WTC11 (cell line): ENCODE measurements around the gene MEGF9. TPM values are rescaled to one million over a fixed set of nuclear protein-coding genes. Genes with fewer than 3 reads are reported as not detected.

Source experiments
- ATAC-seq: fragments of 200-7000 bp; cut with Tn5 transposase; 2 replicates; pipeline ENCODE4 v1.10.0; 2021; ENCODE audit warnings: mild to moderate bottlenecking, moderate library complexity
- CTCF ChIA-PET: fragments of 300-600 bp; sonication (Branson Sonifier 250); formaldehyde crosslinking; loops from one replicate; lab custom pipeline; 2021; ENCODE audit warnings: antibody characterized with exemption; lab: Charles Lee
- POLR2A ChIA-PET: fragments of 350-600 bp; sonication (Branson Sonifier 250); formaldehyde crosslinking; loops from one replicate; lab custom pipeline; 2021; ENCODE audit warnings: antibody characterized with exemption; lab: Charles Lee
- DNase-seq: peaks from one replicate; pipeline ENCODE4 v3.0.0; 2021; ENCODE audit warnings: low spot score
- H3K27ac Mint-ChIP-seq: 2 replicates; pipeline ENCODE4 v1.8.0; 2021; ENCODE audit warnings: mixed read lengths
- H3K27me3 Mint-ChIP-seq: 2 replicates; pipeline ENCODE4 v1.8.0; 2021; ENCODE audit warnings: low read depth, mild to moderate bottlenecking, moderate library complexity, mixed read lengths
- H3K36me3 Mint-ChIP-seq: 2 replicates; pipeline ENCODE4 v1.8.0; 2021; ENCODE audit warnings: mixed read lengths
- H3K4me1 Mint-ChIP-seq: 2 replicates; pipeline ENCODE4 v1.8.0; 2022; ENCODE audit warnings: mixed read lengths
- H3K4me3 Mint-ChIP-seq: 2 replicates; pipeline ENCODE4 v1.8.0; 2021; ENCODE audit warnings: mild to moderate bottlenecking, moderate library complexity, mixed read lengths
- H3K9me3 Mint-ChIP-seq: 2 replicates; pipeline ENCODE4 v1.8.0; 2021; ENCODE audit warnings: mixed read lengths
- CBFB ChIP-seq: sonication (generic); formaldehyde crosslinking; IDR thresholded peaks from 2 replicates; pipeline ENCODE4 v1.8.1; 2022; ENCODE audit warnings: mild to moderate bottlenecking, low read depth, missing genetic modification reagents
- CREM ChIP-seq: sonication (generic); formaldehyde crosslinking; IDR thresholded peaks from 2 replicates; pipeline ENCODE4 v1.8.1; 2022; ENCODE audit warnings: mild to moderate bottlenecking, missing genetic modification reagents, moderate library complexity
- FOXJ3 ChIP-seq: sonication (generic); formaldehyde crosslinking; IDR thresholded peaks from 2 replicates; pipeline ENCODE4 v1.9.0; 2021; ENCODE audit warnings: missing genetic modification reagents, mild to moderate bottlenecking, borderline replicate concordance
- MAX ChIP-seq: sonication (generic); formaldehyde crosslinking; IDR thresholded peaks from 2 replicates; pipeline ENCODE4 v1.8.0; 2022; ENCODE audit warnings: mild to moderate bottlenecking, missing genetic modification reagents
- NFATC4 ChIP-seq: fragments of 250-450 bp; sonication (Bioruptor Pico); IDR thresholded peaks from 2 replicates; pipeline ENCODE4 v1.9.0; 2021; ENCODE audit warnings: mild to moderate bottlenecking
- NR3C1 ChIP-seq: sonication (generic); formaldehyde crosslinking; conservative IDR thresholded peaks from 2 replicates; pipeline ENCODE4 v1.8.1; 2023; ENCODE audit warnings: low read depth, mild to moderate bottlenecking, missing genetic modification reagents
- RORB ChIP-seq: fragments of 250-450 bp; sonication (Bioruptor Pico); IDR thresholded peaks from 2 replicates; pipeline ENCODE4 v1.9.0; 2021; ENCODE audit warnings: mild to moderate bottlenecking
- TEAD4 ChIP-seq: sonication (generic); formaldehyde crosslinking; IDR thresholded peaks from 2 replicates; pipeline ENCODE4 v1.8.0; 2022; ENCODE audit warnings: mild to moderate bottlenecking, missing genetic modification reagents
- USF1 ChIP-seq: sonication (generic); formaldehyde crosslinking; IDR thresholded peaks from 2 replicates; pipeline ENCODE4 v1.8.0; 2022; ENCODE audit warnings: mild to moderate bottlenecking, missing genetic modification reagents
- ZMAT4 ChIP-seq: fragments of 250-450 bp; sonication (Bioruptor Pico); IDR thresholded peaks from 2 replicates; pipeline ENCODE4 v1.9.0; 2021; ENCODE audit warnings: mild to moderate bottlenecking
- ZNF138 ChIP-seq: sonication (generic); formaldehyde crosslinking; conservative IDR thresholded peaks from 2 replicates; pipeline ENCODE4 v1.8.1; 2022; ENCODE audit warnings: mild to moderate bottlenecking, moderate library complexity, missing genetic modification reagents
- ZNF232 ChIP-seq: sonication (generic); formaldehyde crosslinking; IDR thresholded peaks from 2 replicates; pipeline ENCODE4 v1.8.0; 2022; ENCODE audit warnings: mild to moderate bottlenecking, missing genetic modification reagents
- ZNF532 ChIP-seq: fragments of 250-450 bp; sonication (Bioruptor Pico); IDR thresholded peaks from 2 replicates; pipeline ENCODE4 v1.9.0; 2021; ENCODE audit warnings: mild to moderate bottlenecking, borderline replicate concordance
- ZNF671 ChIP-seq: fragments of 250-450 bp; sonication (Bioruptor Pico); IDR thresholded peaks from 2 replicates; pipeline ENCODE4 v1.8.0; 2021; ENCODE audit warnings: mild to moderate bottlenecking
- total RNA-seq: library from RNA; stranded (reverse); gene quantifications from 3 replicates; pipeline ENCODE4 v1.2.3, GENCODE V29; 2021
- TF ChIP-seq, protein P1 (sequence below): fragments of 250-450 bp; sonication (Bioruptor Pico); IDR thresholded peaks from 2 replicates; pipeline ENCODE4 v1.9.0; 2021; ENCODE audit warnings: mild to moderate bottlenecking
- TF ChIP-seq, protein P2 (sequence below): fragments of 250-450 bp; sonication (Bioruptor Pico); conservative IDR thresholded peaks from 2 replicates; pipeline ENCODE4 v1.9.0; 2021; ENCODE audit warnings: mild to moderate bottlenecking
- TF ChIP-seq, protein P3 (sequence below): sonication (generic); formaldehyde crosslinking; IDR thresholded peaks from 2 replicates; pipeline ENCODE4 v1.8.1; 2023; ENCODE audit warnings: mild to moderate bottlenecking, missing genetic modification reagents, moderate library complexity
- TF ChIP-seq, protein P4 (sequence below): sonication (generic); formaldehyde crosslinking; IDR thresholded peaks from 2 replicates; pipeline ENCODE4 v1.8.0; 2023; ENCODE audit warnings: missing genetic modification reagents

MEGF9 gene
- total RNA-seq, 1 experiment from 2014 or later, result 0.92 TPM

DNA sequence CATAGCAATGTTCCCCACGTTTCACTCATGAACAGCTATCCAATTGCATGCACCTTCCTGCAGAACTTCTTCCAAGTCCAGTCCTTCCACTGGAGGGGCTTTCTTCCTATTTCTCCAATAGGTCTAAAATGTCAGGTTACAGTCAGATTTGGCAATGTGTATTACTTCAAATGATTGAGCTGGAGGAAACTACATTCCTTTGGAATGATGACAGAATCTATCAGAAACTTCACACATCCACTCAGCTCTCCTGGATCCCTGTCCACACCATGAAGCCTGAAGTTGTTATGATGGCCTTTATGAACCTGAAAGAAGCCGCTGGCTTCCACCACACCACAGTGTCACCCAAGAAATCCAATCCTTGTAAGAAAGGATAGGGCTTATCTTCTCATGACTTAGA is 46.7 kb upstream of the MEGF9 start:
- DNase-seq, result no peak
- TF ChIP-seq TEAD4 (CRISPR knock-in tag), result no peak
- TF ChIP-seq FOXJ3 (CRISPR knock-in tag), result no peak
- no peak for TF ChIP-seq USF1 (CRISPR knock-in tag)
- TF ChIP-seq, protein P1, sequence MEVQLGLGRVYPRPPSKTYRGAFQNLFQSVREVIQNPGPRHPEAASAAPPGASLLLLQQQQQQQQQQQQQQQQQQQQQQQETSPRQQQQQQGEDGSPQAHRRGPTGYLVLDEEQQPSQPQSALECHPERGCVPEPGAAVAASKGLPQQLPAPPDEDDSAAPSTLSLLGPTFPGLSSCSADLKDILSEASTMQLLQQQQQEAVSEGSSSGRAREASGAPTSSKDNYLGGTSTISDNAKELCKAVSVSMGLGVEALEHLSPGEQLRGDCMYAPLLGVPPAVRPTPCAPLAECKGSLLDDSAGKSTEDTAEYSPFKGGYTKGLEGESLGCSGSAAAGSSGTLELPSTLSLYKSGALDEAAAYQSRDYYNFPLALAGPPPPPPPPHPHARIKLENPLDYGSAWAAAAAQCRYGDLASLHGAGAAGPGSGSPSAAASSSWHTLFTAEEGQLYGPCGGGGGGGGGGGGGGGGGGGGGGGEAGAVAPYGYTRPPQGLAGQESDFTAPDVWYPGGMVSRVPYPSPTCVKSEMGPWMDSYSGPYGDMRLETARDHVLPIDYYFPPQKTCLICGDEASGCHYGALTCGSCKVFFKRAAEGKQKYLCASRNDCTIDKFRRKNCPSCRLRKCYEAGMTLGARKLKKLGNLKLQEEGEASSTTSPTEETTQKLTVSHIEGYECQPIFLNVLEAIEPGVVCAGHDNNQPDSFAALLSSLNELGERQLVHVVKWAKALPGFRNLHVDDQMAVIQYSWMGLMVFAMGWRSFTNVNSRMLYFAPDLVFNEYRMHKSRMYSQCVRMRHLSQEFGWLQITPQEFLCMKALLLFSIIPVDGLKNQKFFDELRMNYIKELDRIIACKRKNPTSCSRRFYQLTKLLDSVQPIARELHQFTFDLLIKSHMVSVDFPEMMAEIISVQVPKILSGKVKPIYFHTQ (CRISPR knock-in tag), result no peak
- no peak for TF ChIP-seq CREM (CRISPR knock-in tag)
- TF ChIP-seq MAX (CRISPR knock-in tag), result no peak
- TF ChIP-seq, protein P2, sequence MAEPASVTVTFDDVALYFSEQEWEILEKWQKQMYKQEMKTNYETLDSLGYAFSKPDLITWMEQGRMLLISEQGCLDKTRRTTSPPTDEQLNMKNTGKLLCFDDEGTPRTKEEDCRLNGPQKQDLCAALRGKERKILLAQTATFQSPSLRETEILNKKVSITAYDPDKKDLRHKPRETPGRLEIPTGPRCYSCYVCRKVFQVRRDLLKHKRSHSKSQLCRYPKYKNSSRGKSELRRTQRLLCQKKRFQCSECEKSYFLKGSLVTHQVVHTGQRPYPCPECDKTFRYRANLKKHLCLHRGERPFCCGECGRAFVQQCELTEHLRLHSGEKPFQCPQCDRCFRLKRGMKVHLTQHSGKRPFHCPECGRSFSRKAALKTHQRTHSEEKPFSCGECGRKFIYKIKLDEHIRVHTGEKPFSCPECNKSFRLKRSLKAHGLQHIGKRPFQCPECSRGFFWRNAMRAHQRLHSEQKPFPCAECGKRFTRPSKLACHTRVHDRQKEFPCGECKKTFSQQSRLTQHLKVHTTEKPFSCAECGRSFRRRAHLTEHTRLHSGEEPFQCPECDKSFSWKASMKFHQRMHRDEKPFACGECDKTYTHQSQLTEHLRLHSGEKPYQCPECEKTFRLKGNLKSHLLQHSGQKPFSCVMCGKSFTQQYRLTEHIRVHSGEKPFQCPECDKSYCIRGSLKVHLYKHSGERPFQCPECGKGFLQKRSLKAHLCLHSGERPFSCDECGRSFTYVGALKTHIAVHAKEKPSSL (CRISPR knock-in tag), result no peak
- no peaks in the 10 kb centered on the region for H3K27me3 Mint-ChIP-seq
- ChIA-PET CTCF (no interaction called here), POLR2A (no interaction called here)
- H3K4me1 Mint-ChIP-seq, result no peaks in the 10 kb centered on the region
- H3K4me3 Mint-ChIP-seq, result no peak overlapping the region
- no peak overlapping the region; the same call in none of the 2 replicates for H3K27ac Mint-ChIP-seq
- no peaks in the 10 kb centered on the region for H3K9me3 Mint-ChIP-seq
- H3K36me3 Mint-ChIP-seq, result peaks cover 25% of the 10 kb centered on the region
- ATAC-seq, result no peak

DNA sequence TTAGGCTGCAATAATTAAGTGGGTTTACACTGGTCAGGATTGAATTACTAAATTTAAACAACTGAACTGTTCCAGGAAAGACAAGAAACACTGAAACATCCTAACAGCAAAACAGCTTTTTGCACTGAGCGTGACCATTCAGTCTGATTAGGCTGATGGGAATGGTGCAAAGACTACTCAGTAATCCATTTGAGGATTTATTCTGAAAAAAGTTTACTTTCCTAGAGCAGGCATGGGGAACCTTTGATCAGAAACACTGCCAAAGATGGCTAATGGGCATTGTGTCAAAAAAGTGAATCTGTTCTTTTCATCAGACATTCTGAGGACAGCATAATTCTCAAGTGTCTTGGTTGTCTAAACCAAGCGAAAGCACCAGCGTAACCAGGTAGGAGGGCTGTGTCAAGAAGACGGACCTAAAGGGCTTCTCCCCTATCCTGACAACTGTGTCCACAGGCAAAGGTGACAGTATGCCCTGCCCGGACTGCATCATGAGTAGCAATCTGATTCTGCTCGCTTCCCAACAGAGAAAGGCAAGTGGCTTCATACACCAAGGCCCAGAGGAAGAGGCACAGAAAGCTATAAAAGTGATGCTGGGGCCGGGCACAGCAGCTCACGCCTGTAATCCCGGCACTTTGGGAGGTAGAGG is 45.6 kb upstream of the MEGF9 start:
- Mint-ChIP-seq H3K27ac (no peak overlapping the region), H3K4me3 (no peak overlapping the region), H3K4me1 (no peaks in the 10 kb centered on the region), H3K36me3 (peaks cover 18% of the 10 kb centered on the region), H3K27me3 (no peaks in the 10 kb centered on the region), H3K9me3 (no peaks in the 10 kb centered on the region)
- DNase-seq (no peak), ATAC-seq (no peak)
- ChIA-PET POLR2A (no interaction called here), CTCF (interaction anchor here (1.1 kb wide), 1 partner anchor 30 kb away, joined by 3 read pairs; no protein-coding TSS in a partner anchor)
- TF ChIP-seq ZMAT4 (no peak), ZNF671 (CRISPR knock-in tag) (no peak), NFATC4 (CRISPR knock-in tag) (no peak), RORB (no peak), NR3C1 (CRISPR knock-in tag) (no peak), ZNF138 (CRISPR knock-in tag) (no peak), ZNF532 (CRISPR knock-in tag) (no peak), CBFB (CRISPR knock-in tag) (no peak), ZNF232 (CRISPR knock-in tag) (no peak)
- TF ChIP-seq, protein P3, sequence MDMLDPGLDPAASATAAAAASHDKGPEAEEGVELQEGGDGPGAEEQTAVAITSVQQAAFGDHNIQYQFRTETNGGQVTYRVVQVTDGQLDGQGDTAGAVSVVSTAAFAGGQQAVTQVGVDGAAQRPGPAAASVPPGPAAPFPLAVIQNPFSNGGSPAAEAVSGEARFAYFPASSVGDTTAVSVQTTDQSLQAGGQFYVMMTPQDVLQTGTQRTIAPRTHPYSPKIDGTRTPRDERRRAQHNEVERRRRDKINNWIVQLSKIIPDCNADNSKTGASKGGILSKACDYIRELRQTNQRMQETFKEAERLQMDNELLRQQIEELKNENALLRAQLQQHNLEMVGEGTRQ (CRISPR knock-in tag), result no peak
- TF ChIP-seq, protein P4, sequence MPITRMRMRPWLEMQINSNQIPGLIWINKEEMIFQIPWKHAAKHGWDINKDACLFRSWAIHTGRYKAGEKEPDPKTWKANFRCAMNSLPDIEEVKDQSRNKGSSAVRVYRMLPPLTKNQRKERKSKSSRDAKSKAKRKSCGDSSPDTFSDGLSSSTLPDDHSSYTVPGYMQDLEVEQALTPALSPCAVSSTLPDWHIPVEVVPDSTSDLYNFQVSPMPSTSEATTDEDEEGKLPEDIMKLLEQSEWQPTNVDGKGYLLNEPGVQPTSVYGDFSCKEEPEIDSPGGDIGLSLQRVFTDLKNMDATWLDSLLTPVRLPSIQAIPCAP (CRISPR knock-in tag), result no peak
- TF ChIP-seq, protein P1 (CRISPR knock-in tag), result no peak
